Peyer's patch (tissue), 4 donors: ENCODE measurements around the gene GRWD1. TPM values are rescaled to one million over a fixed set of nuclear protein-coding genes. Genes with fewer than 3 reads are reported as not detected.
A peak's percentile ranks its signal among the peaks of the same experiment; 100 is the strongest.

Source experiments
- DNase-seq, 3 donors: peaks; one replicate each; pipeline ENCODE4 v3.0.0-alpha.2; 2017 to 2019
- H3K27ac ChIP-seq, 4 donors: fragments of 200-600 bp; sonication (generic); one replicate each; pipeline ENCODE4 v1.5.1; 2016 to 2019
- H3K27me3 ChIP-seq, 2 donors: fragments of 200-600 bp; sonication (generic); one replicate each; pipeline ENCODE4 v1.5.1; 2019
- H3K36me3 ChIP-seq, 3 donors: fragments of 200-600 bp; sonication (generic); one replicate each; pipeline ENCODE4 v1.5.1; 2016 to 2019
- H3K4me1 ChIP-seq, 4 donors: fragments of 200-600 bp; sonication (generic); one replicate each; pipeline ENCODE4 v1.5.1; 2016 to 2019
- H3K4me3 ChIP-seq, 4 donors: fragments of 200-600 bp; sonication (generic); 1 replicate in 3 of 4; 2 replicates in 1 of 4; pipeline ENCODE4 v1.5.1; 2016 to 2019; ENCODE audit warnings: mild to moderate bottlenecking in 1 of 4
- H3K9me3 ChIP-seq, 4 donors: fragments of 200-600 bp; sonication (generic); one replicate each; pipeline ENCODE4 v1.5.1; 2016 to 2019; ENCODE audit warnings: mild to moderate bottlenecking in 1 of 4
- CTCF ChIP-seq, 6 experiments: fragments of 450-650 bp in 4 of 6; fragments of 200-600 bp in 2 of 6; sonication (generic) in 1 of 6; IDR thresholded peaks; one replicate each; pipeline ENCODE4 v1.5.1; 2017 to 2019; ENCODE audit warnings: antibody characterized with exemption in 6 of 6, mild to moderate bottlenecking in 3 of 6, moderate library complexity in 1 of 6
- POLR2A ChIP-seq, 2 donors: fragments of 450-650 bp; IDR thresholded peaks; one replicate each; pipeline ENCODE4 v1.5.1; 2017; ENCODE audit warnings: antibody characterized with exemption in 2 of 2, mild to moderate bottlenecking in 2 of 2, moderate library complexity in 2 of 2
- total RNA-seq, 4 donors: library from RNA; depleted of rRNA; stranded (reverse); fragments of >200 nt; gene quantifications; one replicate each; pipeline ENCODE4 v1.1.0, GENCODE V29; 2016

GRWD1 gene
- total RNA-seq, 4 donors from 2014 or later = 10.0 to 17.6 (median 15.6) TPM

- peak within 1 kb of the TSS; percentile 82 to 99 (median 94) for H3K4me3 ChIP-seq
- peak in 2 of 6 experiments; percentile 10 to 16 for TF ChIP-seq CTCF (IDR thresholded peaks at IDR 0.05)
- TF ChIP-seq POLR2A (IDR thresholded peaks at IDR 0.05) = peak; percentile 92
- H3K36me3 ChIP-seq = peaks cover 0 to 42% (median 0%) of the 10 kb centered on the region in 3 donors
- no peaks in the 10 kb centered on the region for H3K27me3 ChIP-seq
- DNase-seq = peak; percentile 78 to 91 (median 91)
- H3K27ac ChIP-seq = peak within 1 kb of the TSS; percentile 96 to 99 (median 98)
- peaks cover 0 to 16% (median 9%) of the 10 kb centered on the region in 4 donors for H3K4me1 ChIP-seq
- H3K9me3 ChIP-seq = no peaks in the 10 kb centered on the region
These were observed 23.6 kb downstream of the GRWD1 start, which contains the start of gene CYTH2 for GRCh38 chr19:48469289-48469881. Gene CYTH2 (plus strand): TSS chr19:48469369. CDS start chr19:48469508, 139 bp downstream.

- Histone ChIP-seq H3K4me3 (peak overlapping the region; percentile 82 to 99 (median 94)), H3K27ac (peak overlapping the region; percentile 96 to 99 (median 98)), H3K27me3 (no peaks in the 10 kb centered on the region), H3K36me3 (peaks cover 0 to 49% (median 0%) of the 10 kb centered on the region in 3 donors), H3K9me3 (no peaks in the 10 kb centered on the region), H3K4me1 (peaks cover 0 to 16% (median 9%) of the 10 kb centered on the region in 4 donors)
- DNase-seq = no peak
- no peak for TF ChIP-seq CTCF (IDR thresholded peaks at IDR 0.05)
- no peak for TF ChIP-seq POLR2A (IDR thresholded peaks at IDR 0.05)
These were observed 24.3 kb downstream of the GRWD1 start for GRCh38 chr19:48469934-48470680.

GRCh38 chr19:48470856-48471255, 25.1 kb downstream of the GRWD1 start:
- no peak overlapping the region for H3K27ac ChIP-seq

GRCh38 chr19:48471836-48472235, 26.1 kb downstream of the GRWD1 start:
- Histone ChIP-seq H3K4me3 (no peak overlapping the region), H3K36me3 (peaks cover 0 to 66% (median 0%) of the 10 kb centered on the region in 3 donors)

More at GRCh38 chr19:48470856-48471255, 25.1 kb downstream of the GRWD1 start:
- Histone ChIP-seq H3K9me3 (no peaks in the 10 kb centered on the region), H3K4me3 (no peak overlapping the region), H3K36me3 (peaks cover 0 to 57% (median 0%) of the 10 kb centered on the region in 3 donors), H3K27me3 (no peaks in the 10 kb centered on the region), H3K4me1 (peaks cover 0 to 16% (median 9%) of the 10 kb centered on the region in 4 donors)
- no peak for TF ChIP-seq CTCF (IDR thresholded peaks at IDR 0.05)
- DNase-seq = no peak

More at GRCh38 chr19:48471836-48472235, 26.1 kb downstream of the GRWD1 start:
- DNase-seq = no peak
- H3K9me3 ChIP-seq = no peaks in the 10 kb centered on the region
- no peaks in the 10 kb centered on the region for H3K27me3 ChIP-seq
- TF ChIP-seq CTCF (IDR thresholded peaks at IDR 0.05) (no peak), POLR2A (IDR thresholded peaks at IDR 0.05) (no peak)
- H3K27ac ChIP-seq = no peak overlapping the region
- peaks cover 0 to 16% (median 9%) of the 10 kb centered on the region in 4 donors for H3K4me1 ChIP-seq
